ENCODE results near the gene MYL11.

The MYL11 gene

DNA sequence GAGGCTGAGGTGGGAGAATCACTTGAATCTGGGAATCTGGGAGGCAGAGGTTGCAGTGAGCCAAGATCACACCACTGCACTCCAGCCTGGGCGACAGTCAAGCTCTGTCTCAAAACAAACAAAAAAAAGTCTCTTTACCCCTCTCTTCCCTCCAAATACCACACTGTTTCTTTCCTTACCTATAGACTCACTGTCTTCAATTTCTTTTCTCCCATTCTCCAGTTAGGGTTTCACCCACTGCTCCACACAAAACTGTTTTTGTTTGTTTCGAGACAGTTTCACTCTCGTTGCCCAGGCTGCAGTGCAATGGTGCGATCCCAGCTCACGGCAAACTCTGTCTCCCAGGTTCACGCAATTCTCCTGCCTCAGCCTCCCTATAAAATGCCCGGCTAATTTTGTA lies 13.4 kb upstream of the MYL11 start:
- no peak overlapping the region for H3K4me3 ChIP-seq (replicated peaks; ENCODE audit: low read depth, low read length)
- H3K27me3 ChIP-seq (replicated peaks; ENCODE audit: control insufficient read depth, insufficient read depth, low read length), result no peaks in the 10 kb centered on the region
- H3K36me3 ChIP-seq (ENCODE audit: control insufficient read depth, insufficient read depth, low read length), result peaks cover 19% of the 10 kb centered on the region
- TF ChIP-seq, protein P1, sequence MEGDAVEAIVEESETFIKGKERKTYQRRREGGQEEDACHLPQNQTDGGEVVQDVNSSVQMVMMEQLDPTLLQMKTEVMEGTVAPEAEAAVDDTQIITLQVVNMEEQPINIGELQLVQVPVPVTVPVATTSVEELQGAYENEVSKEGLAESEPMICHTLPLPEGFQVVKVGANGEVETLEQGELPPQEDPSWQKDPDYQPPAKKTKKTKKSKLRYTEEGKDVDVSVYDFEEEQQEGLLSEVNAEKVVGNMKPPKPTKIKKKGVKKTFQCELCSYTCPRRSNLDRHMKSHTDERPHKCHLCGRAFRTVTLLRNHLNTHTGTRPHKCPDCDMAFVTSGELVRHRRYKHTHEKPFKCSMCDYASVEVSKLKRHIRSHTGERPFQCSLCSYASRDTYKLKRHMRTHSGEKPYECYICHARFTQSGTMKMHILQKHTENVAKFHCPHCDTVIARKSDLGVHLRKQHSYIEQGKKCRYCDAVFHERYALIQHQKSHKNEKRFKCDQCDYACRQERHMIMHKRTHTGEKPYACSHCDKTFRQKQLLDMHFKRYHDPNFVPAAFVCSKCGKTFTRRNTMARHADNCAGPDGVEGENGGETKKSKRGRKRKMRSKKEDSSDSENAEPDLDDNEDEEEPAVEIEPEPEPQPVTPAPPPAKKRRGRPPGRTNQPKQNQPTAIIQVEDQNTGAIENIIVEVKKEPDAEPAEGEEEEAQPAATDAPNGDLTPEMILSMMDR (IDR thresholded peaks at IDR 0.05; ENCODE audit: insufficient read depth, low read length, poor library complexity, severe bottlenecking), result no peak
- no peak for DNase-seq (ENCODE audit: extremely low read depth, insufficient read length)

DNA sequence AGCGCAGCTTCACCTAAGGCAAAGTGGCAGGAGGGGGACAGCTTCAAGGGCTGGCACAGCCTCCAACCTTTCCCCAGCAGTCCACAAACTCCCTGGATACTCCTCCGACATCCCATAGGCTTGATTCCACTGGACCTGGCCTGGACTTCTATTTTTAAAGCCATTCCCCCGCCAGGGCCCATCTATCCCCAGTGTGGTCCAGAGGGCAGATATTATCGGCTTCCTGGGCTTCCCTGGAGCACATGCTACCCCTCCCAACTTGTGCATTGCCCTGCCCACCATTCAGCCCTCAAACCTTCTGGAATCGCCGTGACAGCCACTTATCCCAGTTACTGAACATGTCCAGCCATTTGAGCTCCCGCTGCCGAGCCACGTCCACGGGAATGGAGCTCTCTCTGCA lies 9.4 kb upstream of the MYL11 start:
- Histone ChIP-seq H3K36me3 (ENCODE audit: control insufficient read depth, insufficient read depth, low read length) (peaks cover 8% of the 10 kb centered on the region), H3K4me3 (replicated peaks; ENCODE audit: low read depth, low read length) (no peak overlapping the region), H3K27me3 (replicated peaks; ENCODE audit: control insufficient read depth, insufficient read depth, low read length) (no peaks in the 10 kb centered on the region)
- TF ChIP-seq, protein P1 (IDR thresholded peaks at IDR 0.05; ENCODE audit: insufficient read depth, low read length, poor library complexity, severe bottlenecking), result no peak
- DNase-seq (ENCODE audit: extremely low read depth, insufficient read length), result no peak

DNA sequence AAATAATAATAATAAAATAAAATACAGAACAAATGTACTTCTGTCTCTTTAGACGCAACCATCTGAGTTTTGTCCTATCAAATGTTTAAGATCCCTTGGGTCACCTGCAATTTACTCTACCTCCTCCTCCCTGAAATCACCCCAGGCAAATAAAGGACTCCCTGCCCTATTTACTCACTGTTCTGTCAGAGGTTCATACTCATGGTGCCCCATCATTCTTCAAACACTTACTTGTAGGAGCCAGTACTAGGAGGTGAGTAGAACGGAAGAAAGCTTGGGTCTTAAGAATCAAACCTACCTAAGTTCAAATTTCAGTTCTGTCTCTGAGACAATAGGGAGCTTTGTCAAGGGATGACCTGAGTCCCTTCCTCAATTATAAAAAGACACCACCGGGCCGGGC lies 8.1 kb upstream of the MYL11 start:
- H3K36me3 ChIP-seq (ENCODE audit: control insufficient read depth, insufficient read depth, low read length), result peaks cover 8% of the 10 kb centered on the region
- DNase-seq (ENCODE audit: extremely low read depth, insufficient read length), result no peak
- TF ChIP-seq, protein P1 (IDR thresholded peaks at IDR 0.05; ENCODE audit: insufficient read depth, low read length, poor library complexity, severe bottlenecking), result no peak
- no peaks in the 10 kb centered on the region for H3K27me3 ChIP-seq (replicated peaks; ENCODE audit: control insufficient read depth, insufficient read depth, low read length)
- H3K4me3 ChIP-seq (replicated peaks; ENCODE audit: low read depth, low read length), result no peak overlapping the region

DNA sequence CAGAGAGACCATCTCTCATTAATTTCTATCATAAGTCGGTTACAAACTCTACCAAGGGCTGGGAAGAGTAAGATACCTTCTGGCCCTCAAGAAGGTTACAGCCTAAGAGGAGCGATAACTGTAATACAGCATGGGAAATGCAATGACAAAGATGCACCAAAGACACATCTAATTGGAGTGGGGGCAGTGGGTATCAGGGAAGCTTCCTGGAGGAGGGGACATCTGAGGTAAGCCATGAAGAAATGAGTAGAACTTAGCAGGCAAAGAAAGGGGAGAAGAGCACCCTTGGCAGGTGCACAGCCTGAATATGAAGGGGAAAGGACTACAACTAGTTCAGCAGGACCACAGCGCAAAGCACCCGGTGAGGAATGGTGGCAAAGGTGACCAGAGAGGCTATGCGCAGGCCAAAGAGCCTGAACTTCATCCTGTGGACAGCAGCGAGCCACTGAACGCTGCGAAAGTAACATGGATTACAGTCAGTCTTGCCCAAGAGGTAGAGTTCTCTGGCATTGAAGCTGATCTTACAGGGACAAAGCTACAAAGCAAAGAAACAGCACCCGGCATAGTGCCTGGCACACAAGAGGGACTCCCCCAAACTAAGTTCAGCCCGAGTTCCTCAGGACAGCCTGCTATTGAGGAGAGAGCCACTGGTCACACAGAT lies 7.1 kb upstream of the MYL11 start:
- H3K27me3 ChIP-seq (replicated peaks; ENCODE audit: control insufficient read depth, insufficient read depth, low read length), result no peaks in the 10 kb centered on the region
- H3K36me3 ChIP-seq (ENCODE audit: control insufficient read depth, insufficient read depth, low read length), result peaks cover 8% of the 10 kb centered on the region
- H3K4me3 ChIP-seq (replicated peaks; ENCODE audit: low read depth, low read length), result peak overlapping the region; percentile 90
- DNase-seq (ENCODE audit: extremely low read depth, insufficient read length), result no peak
- TF ChIP-seq, protein P1 (IDR thresholded peaks at IDR 0.05; ENCODE audit: insufficient read depth, low read length, poor library complexity, severe bottlenecking), result no peak

DNA sequence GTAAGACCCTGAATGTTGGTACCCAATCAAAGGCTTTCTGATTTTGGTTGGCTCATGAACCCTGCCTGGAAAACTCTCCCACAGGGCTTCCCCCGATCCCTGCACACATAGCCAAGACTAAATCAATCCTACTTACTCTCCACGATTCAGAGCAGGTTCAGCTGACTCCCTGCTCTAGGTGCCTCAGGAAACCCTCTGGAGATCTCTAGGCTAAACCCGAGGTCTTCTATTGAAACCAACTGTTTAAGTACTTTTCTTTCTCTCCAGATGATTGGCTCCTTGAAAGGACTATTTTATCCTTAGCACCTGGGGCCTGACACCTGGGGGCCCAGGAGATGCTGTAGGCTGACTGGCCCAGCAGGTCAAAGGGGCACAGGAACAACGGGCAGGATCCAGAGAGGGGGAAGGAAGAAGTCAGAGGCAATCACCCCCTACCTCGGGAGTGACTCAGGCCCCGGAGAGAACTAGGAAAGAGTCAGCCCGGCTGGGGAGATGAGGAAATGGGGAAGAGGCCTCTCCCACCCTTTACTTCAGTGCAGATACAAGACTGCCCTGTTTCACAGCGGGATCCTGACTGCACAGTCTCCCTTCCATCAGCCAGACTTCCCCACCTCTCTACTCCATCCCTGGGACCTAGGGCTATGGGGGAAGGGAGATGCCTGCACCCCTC lies 6.3 kb upstream of the MYL11 start:
- Histone ChIP-seq H3K4me3 (replicated peaks; ENCODE audit: low read depth, low read length) (peak overlapping the region; percentile 90), H3K27me3 (replicated peaks; ENCODE audit: control insufficient read depth, insufficient read depth, low read length) (no peaks in the 10 kb centered on the region), H3K36me3 (ENCODE audit: control insufficient read depth, insufficient read depth, low read length) (peaks cover 8% of the 10 kb centered on the region)
- TF ChIP-seq, protein P1 (IDR thresholded peaks at IDR 0.05; ENCODE audit: insufficient read depth, low read length, poor library complexity, severe bottlenecking), result no peak
- no peak for DNase-seq (ENCODE audit: extremely low read depth, insufficient read length)
